Measurements from ENCODE around the gene LPIN2. TPM values are rescaled to one million over a fixed set of nuclear protein-coding genes. Genes with fewer than 3 reads are reported as not detected.

The LPIN2 gene
- total RNA-seq, 1 donor from 2014 or later, result 23.4 TPM

GRCh38 chr18:2982452-2983269 is 30.3 kb downstream of the LPIN2 start:
- DNase-seq (ENCODE audit: low spot score), result no peak

- no peak for DNase-seq (ENCODE audit: low spot score)
These were observed 30.9 kb downstream of the LPIN2 start for GRCh38 chr18:2982022-2982421.

GRCh38 chr18:2981212-2981728 is 31.7 kb downstream of the LPIN2 start:
- DNase-seq (ENCODE audit: low spot score), result no peak

GRCh38 chr18:2979871-2980790 is 32.8 kb downstream of the LPIN2 start:
- DNase-seq (ENCODE audit: low spot score), result no peak

GRCh38 chr18:2979129-2979528 is 33.8 kb downstream of the LPIN2 start:
- no peak for DNase-seq (ENCODE audit: low spot score)

- no peak for DNase-seq (ENCODE audit: low spot score)
These were observed 34.3 kb downstream of the LPIN2 start for GRCh38 chr18:2978661-2979106.

GRCh38 chr18:2978208-2978607 is 34.7 kb downstream of the LPIN2 start:
- no peak for DNase-seq (ENCODE audit: low spot score)

DNA sequence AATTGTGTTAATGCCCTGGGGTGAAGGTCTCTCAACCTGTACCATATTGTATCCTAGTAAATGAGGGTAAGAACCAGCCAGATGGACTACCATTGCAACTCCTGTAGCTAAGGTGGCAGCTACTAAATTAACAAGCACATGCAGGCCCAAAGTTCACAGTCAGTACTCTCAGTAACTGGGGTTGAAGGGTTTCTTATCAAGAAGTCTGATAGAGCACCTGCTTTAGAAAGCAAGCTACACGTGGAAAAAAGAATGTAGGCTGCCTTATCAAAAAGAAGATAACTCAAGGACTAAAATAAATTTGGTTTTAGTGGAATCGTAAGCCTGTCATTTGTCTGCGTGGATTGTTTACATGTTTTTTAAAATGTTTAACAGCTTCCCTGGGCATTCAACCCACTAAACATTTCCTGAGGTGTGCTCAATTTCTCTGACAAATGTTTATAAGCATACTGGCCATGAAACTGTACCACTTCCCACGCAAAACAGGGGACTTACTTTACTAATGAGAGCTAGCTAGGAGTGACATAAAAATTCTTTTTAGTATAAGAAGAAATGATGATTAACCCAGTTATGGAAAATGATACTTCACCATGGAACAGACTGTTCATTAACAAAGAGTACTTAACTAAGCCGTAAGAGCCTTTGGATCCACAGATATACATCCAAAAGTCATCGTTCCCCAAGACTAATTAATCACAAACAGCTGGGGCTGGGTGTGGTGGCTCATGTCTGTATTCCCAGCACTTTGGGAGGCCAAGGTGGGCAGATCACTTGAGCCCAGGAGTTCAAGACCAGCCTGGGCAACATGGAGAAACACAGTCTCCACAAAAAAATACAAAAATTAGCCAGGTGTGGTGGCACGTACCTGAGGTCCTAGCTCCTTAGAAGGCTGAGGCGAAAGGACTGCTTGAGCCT is 36.5 kb downstream of the LPIN2 start:
- DNase-seq (ENCODE audit: low spot score), result no peak

DNA sequence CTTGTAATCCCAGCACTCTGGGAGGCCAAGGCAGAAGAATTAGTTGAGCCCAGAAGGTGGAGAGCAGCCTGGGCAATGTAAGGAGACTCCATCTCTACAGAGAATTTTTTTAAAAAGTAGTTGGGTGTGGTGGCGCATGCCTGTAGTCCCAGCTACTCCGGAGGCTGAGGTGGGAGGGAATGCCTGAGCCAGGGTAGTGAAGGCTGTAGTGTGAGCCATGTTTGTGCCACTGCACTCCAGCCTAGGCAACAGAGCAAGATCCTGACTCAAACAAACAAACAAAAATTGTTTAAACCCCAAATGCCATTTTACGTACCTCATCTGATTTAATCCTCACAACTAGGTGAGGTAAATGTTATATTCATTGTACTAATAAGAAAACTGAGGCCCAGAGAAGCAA is 38.2 kb downstream of the LPIN2 start:
- no peak for DNase-seq (ENCODE audit: low spot score)

- no peak for DNase-seq (ENCODE audit: low spot score)
These were observed 41.0 kb downstream of the LPIN2 start for GRCh38 chr18:2971741-2972552.

DNA sequence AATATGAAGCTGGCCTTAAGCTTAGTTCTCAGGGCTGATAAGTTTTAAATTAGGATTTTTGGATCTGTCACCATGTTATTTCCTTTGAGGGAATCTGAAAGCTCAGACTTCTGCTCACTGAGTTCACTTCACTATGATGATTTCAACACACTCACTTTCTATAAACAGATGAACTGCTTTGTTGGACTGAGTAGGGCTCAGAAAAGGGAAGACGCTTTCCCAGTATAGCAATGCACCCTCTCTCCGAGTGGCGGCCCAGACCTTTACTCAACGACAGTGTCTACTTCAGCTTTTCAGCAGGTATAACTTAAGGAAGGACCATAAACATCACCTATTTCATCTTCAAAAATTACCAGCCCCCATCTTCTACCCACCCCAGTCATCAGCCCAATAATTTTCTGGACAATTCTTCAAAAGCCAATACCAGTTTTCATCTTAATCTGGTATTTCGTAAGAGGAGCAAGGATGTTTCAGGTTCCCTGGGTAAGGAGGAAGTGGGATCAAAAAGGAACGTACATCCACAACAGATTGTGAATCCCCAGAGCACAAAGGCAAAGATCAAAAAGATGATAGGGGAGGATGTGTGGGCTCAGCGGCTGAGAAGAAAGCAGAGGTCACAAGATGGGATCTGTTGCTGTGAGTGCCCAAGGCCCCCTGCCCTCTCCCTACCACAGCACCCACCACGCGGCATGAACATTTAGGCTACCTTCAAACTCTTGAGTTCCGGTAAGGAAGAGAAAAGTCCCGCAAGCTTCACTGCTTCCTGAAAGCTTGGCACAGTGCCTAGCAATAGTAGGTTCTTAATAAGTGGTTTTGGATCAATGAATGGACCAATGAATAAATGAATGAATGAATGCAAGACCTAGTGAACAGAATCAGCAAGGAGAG is 41.9 kb downstream of the LPIN2 start:
- no peak for DNase-seq (ENCODE audit: low spot score)

DNA sequence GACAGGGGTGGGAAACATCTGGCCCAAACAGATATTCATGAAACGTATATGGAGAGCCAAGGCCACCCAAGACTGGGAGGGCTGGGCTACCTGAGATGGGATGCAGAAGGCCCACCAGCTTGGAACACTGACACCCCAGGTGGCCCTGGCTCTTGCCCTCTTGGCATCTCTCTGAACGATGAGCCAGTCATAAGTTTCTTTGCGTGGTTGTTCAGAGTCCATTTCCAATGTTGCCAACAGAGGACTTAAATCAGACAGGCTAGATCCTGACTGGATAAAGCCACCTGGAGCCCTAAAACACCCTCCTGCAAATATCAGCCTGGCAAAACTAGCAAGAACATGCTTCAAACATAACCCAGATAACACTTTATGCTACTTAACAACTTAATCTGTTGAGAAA is 42.6 kb downstream of the LPIN2 start:
- no peak for DNase-seq (ENCODE audit: low spot score)

- no peak for DNase-seq (ENCODE audit: low spot score)
These were observed 43.2 kb downstream of the LPIN2 start for GRCh38 chr18:2969695-2970094.

DNA sequence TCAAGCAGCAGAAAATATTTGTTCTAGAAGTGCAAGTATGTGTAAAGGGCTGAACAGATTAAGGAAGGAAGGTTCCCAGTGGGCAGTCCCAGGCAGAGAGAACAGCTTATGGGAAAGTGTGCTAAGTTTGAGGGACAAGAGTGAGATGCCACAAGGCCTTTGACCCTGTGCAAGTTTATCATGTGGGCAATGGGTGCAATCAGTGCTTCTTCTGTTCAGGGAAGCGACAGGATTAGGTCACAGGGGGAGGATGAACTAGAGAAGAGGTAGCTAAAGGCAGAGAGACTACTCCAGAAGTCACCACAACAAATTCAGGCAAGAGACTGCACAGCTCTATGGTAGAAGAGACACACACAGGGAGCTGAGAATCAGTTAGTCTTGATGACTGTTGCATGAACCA is 44.3 kb downstream of the LPIN2 start:
- no peak for DNase-seq (ENCODE audit: low spot score)

GRCh38 chr18:2967820-2968219 is 45.1 kb downstream of the LPIN2 start:
- no peak for DNase-seq (ENCODE audit: low spot score)

DNA sequence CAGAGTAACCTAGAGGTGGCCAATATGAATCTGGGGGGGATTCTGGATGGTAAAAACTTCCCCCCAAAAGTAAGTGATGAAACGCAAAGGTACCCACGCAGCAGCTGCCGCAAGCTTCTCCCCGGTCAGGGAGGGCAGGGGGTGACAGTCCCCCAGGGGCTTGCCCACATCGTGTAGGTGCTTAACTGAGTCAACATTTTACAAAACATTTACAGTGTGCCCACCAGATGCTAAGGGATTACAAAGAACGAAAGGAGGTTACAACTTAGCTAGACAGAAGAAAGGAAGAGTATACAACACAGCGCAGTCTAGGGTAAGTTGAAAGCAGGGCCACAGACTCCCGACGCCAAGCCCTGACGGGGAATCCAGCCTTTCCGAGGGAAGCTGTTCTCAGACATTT is 45.6 kb downstream of the LPIN2 start:
- no peak for DNase-seq (ENCODE audit: low spot score)

DNA sequence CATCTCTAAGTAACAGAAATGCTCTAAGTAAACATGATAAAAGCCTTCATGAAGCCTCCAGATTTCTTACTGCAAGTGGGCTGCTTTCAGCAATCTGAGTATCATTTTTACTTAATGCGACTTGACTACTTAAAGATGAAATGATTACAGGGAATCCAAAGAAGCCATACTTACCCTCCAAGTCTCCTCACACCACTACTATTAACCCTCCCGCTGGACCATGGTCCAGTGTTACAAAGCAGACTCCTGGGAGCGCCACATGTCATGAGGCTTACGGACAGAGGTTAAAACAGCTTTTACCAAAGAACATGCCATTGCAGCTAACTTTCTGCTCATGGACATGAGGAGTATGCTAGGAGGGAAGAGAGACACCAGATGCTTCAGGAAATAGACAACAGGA is 46.4 kb downstream of the LPIN2 start:
- no peak for DNase-seq (ENCODE audit: low spot score)

DNA sequence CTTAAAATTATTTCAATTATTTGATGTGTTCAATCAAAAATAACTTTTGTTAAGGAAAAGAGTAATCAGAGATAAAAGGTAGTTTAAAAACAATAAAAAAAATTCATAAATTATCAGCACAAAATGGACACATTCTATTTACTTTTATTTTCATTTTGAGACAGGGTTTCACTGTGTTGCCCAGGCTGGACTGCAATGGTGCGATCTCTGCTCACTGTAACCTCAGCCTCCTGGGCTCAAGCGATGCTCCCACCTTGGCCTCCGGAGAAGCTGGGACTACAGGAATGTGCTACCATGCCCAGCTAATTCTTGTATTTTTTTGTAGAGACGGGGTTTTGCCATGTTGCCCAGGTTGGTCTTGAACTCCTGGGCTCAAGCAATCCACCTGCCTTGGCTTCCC is 47.1 kb downstream of the LPIN2 start:
- no peak for DNase-seq (ENCODE audit: low spot score)

DNA sequence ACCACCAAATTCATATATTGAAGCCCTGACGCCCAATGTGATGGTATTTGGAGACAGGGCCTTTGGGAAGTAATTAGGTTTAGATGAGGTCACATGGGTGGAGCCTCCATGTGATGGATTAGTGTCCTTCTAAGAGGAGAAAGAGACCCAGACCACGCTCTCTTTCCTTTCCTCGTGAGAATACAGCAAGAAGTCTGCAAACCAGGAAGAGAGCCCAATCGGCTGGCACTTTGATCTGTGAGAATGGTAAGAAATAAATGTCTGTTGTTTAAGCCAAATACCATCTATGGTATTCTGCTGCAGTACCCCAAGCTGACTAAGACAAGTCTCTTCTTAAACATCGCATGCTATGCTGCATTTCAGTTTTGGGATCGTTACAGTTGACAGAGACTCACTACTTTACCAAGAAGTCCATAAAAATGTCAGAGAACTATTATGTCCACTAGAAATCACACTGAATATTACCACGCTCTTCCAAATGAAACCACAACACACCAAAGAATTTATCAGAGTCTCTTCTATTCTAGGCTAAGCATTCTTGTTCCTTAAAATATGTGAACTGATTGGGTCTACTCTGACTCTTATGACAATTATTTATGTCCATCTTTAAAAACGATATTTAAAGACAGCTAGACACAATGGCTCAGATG is 48.5 kb downstream of the LPIN2 start:
- DNase-seq (ENCODE audit: low spot score), result no peak
